Activated T-cell treated with anti-CD3 and anti-CD28 coated beads for 4 hours (primary cell): ENCODE data around the gene TMEM125.

Experiments used
- DNase-seq: peaks from one replicate; pipeline ENCODE4 v3.0.0-alpha.2; 2020

TMEM125 gene

GRCh38 chr1:43269627-43270375 is at the start of gene TMEM125:
TMEM125 (plus strand) TSS chr1:43269983; CDS start chr1:43272723, 2,740 bp downstream.
- no peak for DNase-seq

- no peak for DNase-seq
Observed at GRCh38 chr1:43220905-43221778, 48.6 kb upstream of the TMEM125 start.

GRCh38 chr1:43221797-43222196 is 48.0 kb upstream of the TMEM125 start:
- no peak for DNase-seq

GRCh38 chr1:43222879-43223278 is 46.9 kb upstream of the TMEM125 start:
- DNase-seq: no peak

- DNase-seq: no peak
Observed at GRCh38 chr1:43225168-43225567, 44.6 kb upstream of the TMEM125 start.

GRCh38 chr1:43227143-43227764 is 42.5 kb upstream of the TMEM125 start:
- DNase-seq: peak; percentile 85

GRCh38 chr1:43229826-43230780 is 39.7 kb upstream of the TMEM125 start:
- DNase-seq: no peak

GRCh38 chr1:43232074-43232473 is 37.7 kb upstream of the TMEM125 start:
- no peak for DNase-seq

GRCh38 chr1:43232482-43232881 is 37.3 kb upstream of the TMEM125 start:
- no peak for DNase-seq

GRCh38 chr1:43233631-43234030 is 36.2 kb upstream of the TMEM125 start:
- no peak for DNase-seq

GRCh38 chr1:43234267-43234666 is 35.5 kb upstream of the TMEM125 start:
- DNase-seq: no peak

- DNase-seq: no peak
Observed at GRCh38 chr1:43235040-43235439, 34.7 kb upstream of the TMEM125 start.

- no peak for DNase-seq
Observed at GRCh38 chr1:43235451-43236121, 34.2 kb upstream of the TMEM125 start.

GRCh38 chr1:43237121-43237520 is 32.7 kb upstream of the TMEM125 start:
- DNase-seq: no peak

- DNase-seq: no peak
Observed at GRCh38 chr1:43238085-43238484, 31.7 kb upstream of the TMEM125 start.

- no peak for DNase-seq
Observed at GRCh38 chr1:43238991-43239469, 30.8 kb upstream of the TMEM125 start.

GRCh38 chr1:43239484-43239883 is 30.3 kb upstream of the TMEM125 start:
- DNase-seq: no peak

GRCh38 chr1:43241413-43241836 is 28.4 kb upstream of the TMEM125 start:
- no peak for DNase-seq

- DNase-seq: no peak
Observed at GRCh38 chr1:43243299-43243698, 26.5 kb upstream of the TMEM125 start.

- DNase-seq: no peak
Observed at GRCh38 chr1:43246466-43247213, 23.1 kb upstream of the TMEM125 start.
